IMR-90 (cell line): ENCODE measurements around the gene CCDC175. TPM values are rescaled to one million over a fixed set of nuclear protein-coding genes. Genes with fewer than 3 reads are reported as not detected.

Source experiments
- ATAC-seq: fragments of 200-7000 bp; cut with Tn5 transposase; 2 replicates; pipeline ENCODE4 v1.9.1; 2020; ENCODE audit warnings: low read depth, mild to moderate bottlenecking, moderate library complexity
- BruUV-seq: library from RNA; stranded (reverse); fragments of 400-500 nt; replicated peaks from 2 replicates; lab custom pipeline; 2021; lab: Mats Ljungman, UMichigan
- CTCF ChIA-PET: fragments of 300-600 bp; formaldehyde crosslinking; extraction: SDS; loops from one replicate; lab custom pipeline; 2021; ENCODE audit warnings: antibody characterized with exemption; lab: Yijun Ruan, JAX
- POLR2A ChIA-PET: fragments of 300-600 bp; sonication (Branson Sonifier 250); formaldehyde crosslinking; loops from one replicate; lab custom pipeline; 2022; ENCODE audit warnings: antibody characterized with exemption; ENCODE audit not compliant: unreplicated experiment; lab: Charles Lee
- DNase-seq: peaks from one replicate; pipeline ENCODE4 v3.0.0; 2013
- H2AFZ ChIP-seq: replicated peaks from 2 replicates; pipeline ENCODE3; 2013; ENCODE audit warnings: low read length, mild to moderate bottlenecking; ENCODE audit not compliant: poor library complexity
- H2AK5ac ChIP-seq: 2 replicates; pipeline ENCODE4 v1.6.1; 2013; ENCODE audit warnings: low read depth, low read length, inconsistent platforms
- H2AK9ac ChIP-seq: replicated peaks from 2 replicates; pipeline ENCODE3; 2013; ENCODE audit warnings: mild to moderate bottlenecking, low read depth, low read length, moderate library complexity; ENCODE audit not compliant: poor library complexity
- H2BK120ac ChIP-seq: 2 replicates; pipeline ENCODE4 v1.6.1; 2013; ENCODE audit warnings: low read depth, low read length, inconsistent platforms
- H2BK15ac ChIP-seq: 3 replicates; pipeline ENCODE4 v1.6.1; 2013; ENCODE audit warnings: low read depth, low read length, inconsistent platforms
- H2BK20ac ChIP-seq: 2 replicates; pipeline ENCODE4 v1.6.1; 2013; ENCODE audit warnings: low read depth, mild to moderate bottlenecking, inconsistent platforms, low read length, moderate library complexity
- H2BK5ac ChIP-seq: 2 replicates; pipeline ENCODE4 v1.6.1; 2013; ENCODE audit warnings: mild to moderate bottlenecking, low read depth, low read length, inconsistent platforms; ENCODE audit not compliant: poor library complexity, severe bottlenecking
- H3K14ac ChIP-seq: replicated peaks from 2 replicates; pipeline ENCODE4 v1.6.1; 2013; ENCODE audit warnings: low read depth, low read length, inconsistent platforms
- H3K18ac ChIP-seq: 2 replicates; pipeline ENCODE4 v1.6.1; 2013; ENCODE audit warnings: low read depth, low read length, control low read depth
- H3K23ac ChIP-seq: 2 replicates; pipeline ENCODE4 v1.6.1; 2013; ENCODE audit warnings: low read depth, low read length, inconsistent platforms
- H3K27ac ChIP-seq: 2 replicates; pipeline ENCODE4 v1.5.1; 2013; ENCODE audit warnings: mild to moderate bottlenecking, control low read depth, low read length; ENCODE audit not compliant: insufficient read depth
- H3K27me3 ChIP-seq: 2 replicates; pipeline ENCODE4 v1.6.1; 2013; ENCODE audit warnings: low read length; ENCODE audit not compliant: control insufficient read depth, insufficient read depth
- H3K36me3 ChIP-seq: 2 replicates; pipeline ENCODE4 v1.6.1; 2013; ENCODE audit warnings: low read length, mixed read lengths; ENCODE audit not compliant: control insufficient read depth, insufficient read depth
- H3K4ac ChIP-seq: 2 replicates; pipeline ENCODE4 v1.6.1; 2013; ENCODE audit warnings: low read depth, low read length, inconsistent platforms
- H3K4me1 ChIP-seq: 2 replicates; pipeline ENCODE4 v1.6.1; 2013; ENCODE audit warnings: low read length, mixed read lengths; ENCODE audit not compliant: control insufficient read depth, insufficient read depth
- H3K4me2 ChIP-seq: 2 replicates; pipeline ENCODE4 v1.6.1; 2013; ENCODE audit warnings: low read depth, mild to moderate bottlenecking, control low read depth, low read length, moderate library complexity
- H3K4me3 ChIP-seq: 2 replicates; pipeline ENCODE4 v1.5.1; 2013; ENCODE audit warnings: low read depth, mild to moderate bottlenecking, control low read depth, low read length, moderate library complexity; ENCODE audit not compliant: insufficient read depth
- H3K56ac ChIP-seq: 2 replicates; pipeline ENCODE4 v1.6.1; 2013; ENCODE audit warnings: low read length, inconsistent platforms; ENCODE audit not compliant: insufficient read depth; ENCODE audit errors: extremely low read depth
- H3K79me1 ChIP-seq, 2 experiments: 2 replicates each; pipeline ENCODE4 v1.6.1; 2013; ENCODE audit warnings: low read length in 2 of 2, inconsistent platforms in 1 of 2, low read depth in 1 of 2
- H3K9ac ChIP-seq: 2 replicates; pipeline ENCODE4 v1.6.1; 2013; ENCODE audit warnings: low read depth, low read length, control low read depth
- H3K9me1 ChIP-seq: 2 replicates; pipeline ENCODE4 v1.6.1; 2013; ENCODE audit warnings: low read length, inconsistent platforms; ENCODE audit not compliant: insufficient read depth
- H3K9me3 ChIP-seq: 2 replicates; pipeline ENCODE4 v1.6.1; 2013; ENCODE audit warnings: low read length; ENCODE audit not compliant: control insufficient read depth, insufficient read depth
- H4K20me1 ChIP-seq: 2 replicates; pipeline ENCODE4 v1.6.1; 2013; ENCODE audit warnings: low read length, inconsistent platforms; ENCODE audit not compliant: insufficient read depth
- H4K5ac ChIP-seq: 2 replicates; pipeline ENCODE4 v1.6.1; 2013; ENCODE audit warnings: mild to moderate bottlenecking, low read depth, low read length, control low read depth
- H4K8ac ChIP-seq, 2 experiments: 2 replicates each; pipeline ENCODE4 v1.6.1; 2013; ENCODE audit warnings: low read depth in 2 of 2, low read length in 2 of 2, control low read depth in 1 of 2, inconsistent platforms in 1 of 2
- H4K91ac ChIP-seq: 2 replicates; pipeline ENCODE4 v1.6.1; 2013; ENCODE audit warnings: low read depth, low read length, inconsistent platforms; ENCODE audit not compliant: insufficient read depth
- BHLHE40 ChIP-seq: fragments of 150-350 bp; IDR thresholded peaks from 2 replicates; pipeline ENCODE4 v1.6.1; 2016; ENCODE audit warnings: mild to moderate bottlenecking, low read depth, low read length
- CEBPB ChIP-seq: IDR thresholded peaks from 2 replicates; pipeline ENCODE4 v1.6.1; 2012; ENCODE audit warnings: low read depth, low read length, improper control_type of control experiment
- CHD1 ChIP-seq: IDR thresholded peaks from 2 replicates; pipeline ENCODE4 v1.6.1; 2012; ENCODE audit warnings: low read depth, low read length, improper control_type of control experiment
- FOS ChIP-seq: fragments of 150-350 bp; IDR thresholded peaks from 2 replicates; pipeline ENCODE4 v1.6.1; 2016; ENCODE audit warnings: low read depth, low read length
- MAFK ChIP-seq: IDR thresholded peaks from 2 replicates; pipeline ENCODE4 v1.6.1; 2012; ENCODE audit warnings: low read depth, low read length, improper control_type of control experiment
- MAZ ChIP-seq: IDR thresholded peaks from 2 replicates; pipeline ENCODE4 v1.6.1; 2012; ENCODE audit warnings: low read depth, mild to moderate bottlenecking, low read length, improper control_type of control experiment, moderate library complexity, borderline replicate concordance
- MXI1 ChIP-seq: IDR thresholded peaks from 2 replicates; pipeline ENCODE4 v1.6.1; 2012; ENCODE audit warnings: low read depth, mild to moderate bottlenecking, low read length, moderate library complexity, borderline replicate concordance
- NFE2L2 ChIP-seq: fragments of 150-350 bp; IDR thresholded peaks from 2 replicates; pipeline ENCODE4 v1.6.1; 2016; ENCODE audit warnings: low read depth, mild to moderate bottlenecking, low read length
- POLR2A ChIP-seq: IDR thresholded peaks from 2 replicates; pipeline ENCODE4 v1.6.1; 2012; ENCODE audit warnings: mild to moderate bottlenecking, low read depth, low read length
- RAD21 ChIP-seq: IDR thresholded peaks from 2 replicates; pipeline ENCODE4 v1.6.1; 2012; ENCODE audit warnings: low read length, improper control_type of control experiment
- RCOR1 ChIP-seq: IDR thresholded peaks from 2 replicates; pipeline ENCODE4 v1.6.1; 2012; ENCODE audit warnings: mild to moderate bottlenecking, low read length, improper control_type of control experiment; ENCODE audit not compliant: insufficient replicate concordance
- RFX5 ChIP-seq: IDR thresholded peaks from 2 replicates; pipeline ENCODE4 v1.8.0; 2012; ENCODE audit warnings: low read depth, mild to moderate bottlenecking, low read length, moderate library complexity
- SMC3 ChIP-seq: fragments of 150-350 bp; IDR thresholded peaks from 2 replicates; pipeline ENCODE4 v1.6.1; 2016; ENCODE audit warnings: low read depth, mild to moderate bottlenecking, antibody characterized with exemption, low read length, moderate library complexity
- dilution Hi-C: fragments of 300-500 bp; cut with HindIII; formaldehyde crosslinking; loops from one replicate; pipeline ENCODE4 v1.14.3; 2018; ENCODE audit warnings: low sequenced_read_pairs; ENCODE audit not compliant: unreplicated experiment
- in situ Hi-C: fragments of 300-500 bp; cut with MboI; formaldehyde crosslinking; loops from 3 replicates; pipeline ENCODE4 v1.14.3; 2019; ENCODE audit warnings: low sequenced_read_pairs, inconsistent platforms, mixed read lengths
- intact Hi-C: fragments of 100-400 bp; cut with micrococcal nuclease; formaldehyde crosslinking; loops from 2 replicates; pipeline ENCODE4 v1.10.0; 2022
- polyA plus RNA-seq, 3 experiments: library from polyadenylated mRNA; depleted of rRNA; stranded (reverse); fragments of >200 nt; gene quantifications; 2 replicates each; pipeline ENCODE4 v1.2.3, GENCODE V29; 2012; ENCODE audit warnings: low replicate concordance in 1 of 3
- total RNA-seq: library from RNA; depleted of rRNA; stranded (reverse); fragments of >200 nt; gene quantifications from 2 replicates; pipeline ENCODE4 v1.2.3, GENCODE V29; 2012
- TF ChIP-seq, protein P1 (sequence below): conservative IDR thresholded peaks from 2 replicates; pipeline ENCODE4 v1.5.1; 2012; ENCODE audit warnings: mild to moderate bottlenecking, low read depth, low read length, improper control_type of control experiment
- TF ChIP-seq, protein P2 (sequence below): fragments of 150-350 bp; IDR thresholded peaks from 2 replicates; pipeline ENCODE4 v1.6.1; 2016; ENCODE audit warnings: low read depth, mild to moderate bottlenecking, low read length, moderate library complexity, borderline replicate concordance
- TF ChIP-seq, protein P3 (sequence below): fragments of 150-350 bp; IDR thresholded peaks from 2 replicates; pipeline ENCODE4 v1.6.1; 2017; ENCODE audit warnings: mild to moderate bottlenecking, antibody characterized with exemption, low read length, low read depth

Gene CCDC175
- total and polyA plus RNA-seq, 2 of the 4 experiments (the other 2 are of a cell fraction) = not detected

- Histone ChIP-seq H3K4ac (no peak overlapping the region), H3K9me3 (no peaks in the 10 kb centered on the region), H4K8ac (no peak overlapping the region), H2AK5ac (no peak overlapping the region), H2BK120ac (no peak overlapping the region), H4K5ac (no peak overlapping the region), H3K79me1 (no peaks in the 10 kb centered on the region), H3K4me2 (no peak overlapping the region), H3K9ac (no peak overlapping the region), H3K27ac (no peak overlapping the region), H3K4me1 (no peaks in the 10 kb centered on the region), H3K14ac (no peak overlapping the region), H3K56ac (no peak overlapping the region), H3K27me3 (peaks cover 4% of the 10 kb centered on the region), H4K91ac (no peak overlapping the region), H2AK9ac (no peak overlapping the region), H3K23ac (no peak overlapping the region), H3K4me3 (no peak overlapping the region), H2AFZ (no peak overlapping the region), H3K9me1 (no peaks in the 10 kb centered on the region), H3K36me3 (no peaks in the 10 kb centered on the region), H4K20me1 (no peaks in the 10 kb centered on the region), H2BK20ac (no peak overlapping the region), H3K18ac (no peak overlapping the region), H2BK5ac (no peak overlapping the region), H2BK15ac (no peak overlapping the region)
- intact Hi-C loops = no loop called here
- ATAC-seq = peak; percentile 40; the same call in 1 of the 2 replicates
- dilution Hi-C loops = no loop called here
- CTCF ChIA-PET = interaction anchor here (0.6 to 1.0 kb wide), 4 partner anchors 60 to 112 kb away, joined by 3 to 5 read pairs (median 4); no protein-coding TSS in a partner anchor
- no peak for DNase-seq
- no TSS peak for BruUV-seq
- POLR2A ChIA-PET = no interaction called here
- TF ChIP-seq RAD21 (no peak; the same call in 1 of the 2 replicates), FOS (no peak), POLR2A (no peak), MAZ (no peak), MAFK (no peak), RFX5 (no peak), SMC3 (0 out of 2 replicates have a peak, but pooled peaks have one; percentile 7), CEBPB (no peak), MXI1 (no peak), BHLHE40 (no peak), RCOR1 (no peak), CHD1 (no peak), NFE2L2 (no peak)
- TF ChIP-seq, protein P1, sequence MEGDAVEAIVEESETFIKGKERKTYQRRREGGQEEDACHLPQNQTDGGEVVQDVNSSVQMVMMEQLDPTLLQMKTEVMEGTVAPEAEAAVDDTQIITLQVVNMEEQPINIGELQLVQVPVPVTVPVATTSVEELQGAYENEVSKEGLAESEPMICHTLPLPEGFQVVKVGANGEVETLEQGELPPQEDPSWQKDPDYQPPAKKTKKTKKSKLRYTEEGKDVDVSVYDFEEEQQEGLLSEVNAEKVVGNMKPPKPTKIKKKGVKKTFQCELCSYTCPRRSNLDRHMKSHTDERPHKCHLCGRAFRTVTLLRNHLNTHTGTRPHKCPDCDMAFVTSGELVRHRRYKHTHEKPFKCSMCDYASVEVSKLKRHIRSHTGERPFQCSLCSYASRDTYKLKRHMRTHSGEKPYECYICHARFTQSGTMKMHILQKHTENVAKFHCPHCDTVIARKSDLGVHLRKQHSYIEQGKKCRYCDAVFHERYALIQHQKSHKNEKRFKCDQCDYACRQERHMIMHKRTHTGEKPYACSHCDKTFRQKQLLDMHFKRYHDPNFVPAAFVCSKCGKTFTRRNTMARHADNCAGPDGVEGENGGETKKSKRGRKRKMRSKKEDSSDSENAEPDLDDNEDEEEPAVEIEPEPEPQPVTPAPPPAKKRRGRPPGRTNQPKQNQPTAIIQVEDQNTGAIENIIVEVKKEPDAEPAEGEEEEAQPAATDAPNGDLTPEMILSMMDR = peak; percentile 21; the same call in 1 of the 2 replicates
- TF ChIP-seq, protein P2, sequence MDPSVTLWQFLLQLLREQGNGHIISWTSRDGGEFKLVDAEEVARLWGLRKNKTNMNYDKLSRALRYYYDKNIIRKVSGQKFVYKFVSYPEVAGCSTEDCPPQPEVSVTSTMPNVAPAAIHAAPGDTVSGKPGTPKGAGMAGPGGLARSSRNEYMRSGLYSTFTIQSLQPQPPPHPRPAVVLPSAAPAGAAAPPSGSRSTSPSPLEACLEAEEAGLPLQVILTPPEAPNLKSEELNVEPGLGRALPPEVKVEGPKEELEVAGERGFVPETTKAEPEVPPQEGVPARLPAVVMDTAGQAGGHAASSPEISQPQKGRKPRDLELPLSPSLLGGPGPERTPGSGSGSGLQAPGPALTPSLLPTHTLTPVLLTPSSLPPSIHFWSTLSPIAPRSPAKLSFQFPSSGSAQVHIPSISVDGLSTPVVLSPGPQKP = no peak
- TF ChIP-seq, protein P3, sequence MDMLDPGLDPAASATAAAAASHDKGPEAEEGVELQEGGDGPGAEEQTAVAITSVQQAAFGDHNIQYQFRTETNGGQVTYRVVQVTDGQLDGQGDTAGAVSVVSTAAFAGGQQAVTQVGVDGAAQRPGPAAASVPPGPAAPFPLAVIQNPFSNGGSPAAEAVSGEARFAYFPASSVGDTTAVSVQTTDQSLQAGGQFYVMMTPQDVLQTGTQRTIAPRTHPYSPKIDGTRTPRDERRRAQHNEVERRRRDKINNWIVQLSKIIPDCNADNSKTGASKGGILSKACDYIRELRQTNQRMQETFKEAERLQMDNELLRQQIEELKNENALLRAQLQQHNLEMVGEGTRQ = no peak
- in situ Hi-C loops = loop anchor here (5.0 to 10.0 kb wide), 2 partner anchors 63 to 445 kb away; no protein-coding TSS in a partner anchor
These were observed 6.5 kb downstream of the CCDC175 start for GRCh38 chr14:59570122-59570521.
